SU-DHL-6 (cell line): ENCODE measurements around the gene RBM22.

Source experiments
- CTCF ChIP-seq: fragments of 200-600 bp; sonication (generic); IDR thresholded peaks from one replicate; pipeline ENCODE4 v1.5.1; 2017; ENCODE audit warnings: antibody characterized with exemption, mild to moderate bottlenecking, low read length, moderate library complexity; ENCODE audit not compliant: insufficient read depth, poor library complexity, severe bottlenecking
- EZH2phosphoT487 ChIP-seq: fragments of 200-600 bp; sonication (generic), shearing (Covaris generic); conservative IDR thresholded peaks from 2 replicates; pipeline ENCODE4 v1.6.1; 2018; ENCODE audit warnings: mild to moderate bottlenecking, antibody characterized with exemption, low read length, moderate library complexity, mixed read lengths

- no peak for TF ChIP-seq CTCF
- TF ChIP-seq EZH2phosphoT487, result no peak
Measured at GRCh38 chr5:150690760-150691159, 10.1 kb downstream of the RBM22 start.
